GM19397 (cell line): ENCODE data around the gene COX7A2.

Experiments
- ATAC-seq: cut with Tn5 transposase; IDR thresholded peaks from one replicate; pipeline ENCODE4 v1.9.1; 2021; ENCODE audit warnings: mild to moderate bottlenecking, moderate library complexity; ENCODE audit not compliant: unreplicated experiment

COX7A2 gene

GRCh38 chr6:75243333-75244062, at the start of gene COX7A2:
Gene COX7A2 (minus strand): TSS chr6:75243801. CDS start chr6:75243734, 67 bp downstream.
- ATAC-seq, result peak; percentile 97

GRCh38 chr6:75292555-75292954, 49.0 kb upstream of the COX7A2 start:
- ATAC-seq, result no peak

- no peak for ATAC-seq
Observed at GRCh38 chr6:75291744-75292143, 48.1 kb upstream of the COX7A2 start.

- ATAC-seq, result no peak
Observed at GRCh38 chr6:75291331-75291730, 47.7 kb upstream of the COX7A2 start.

GRCh38 chr6:75290136-75290945, 46.7 kb upstream of the COX7A2 start:
- ATAC-seq, result no peak

- no peak for ATAC-seq
Observed at GRCh38 chr6:75288023-75288422, 44.4 kb upstream of the COX7A2 start.

GRCh38 chr6:75287424-75287823, 43.8 kb upstream of the COX7A2 start:
- ATAC-seq, result no peak

GRCh38 chr6:75286955-75287354, 43.4 kb upstream of the COX7A2 start:
- ATAC-seq, result no peak

- no peak for ATAC-seq
Observed at GRCh38 chr6:75285283-75285639, 41.7 kb upstream of the COX7A2 start.

GRCh38 chr6:75284632-75285282, 41.2 kb upstream of the COX7A2 start, which contains the start of gene TMEM30A:
Gene TMEM30A (minus strand): TSS chr6:75284792. CDS start chr6:75284638, 154 bp downstream.
- peak; percentile 92 for ATAC-seq

GRCh38 chr6:75283907-75284631, 40.5 kb upstream of the COX7A2 start:
- ATAC-seq, result no peak

GRCh38 chr6:75282706-75283105, 39.1 kb upstream of the COX7A2 start:
- ATAC-seq, result no peak

- no peak for ATAC-seq
Observed at GRCh38 chr6:75281653-75282052, 38.1 kb upstream of the COX7A2 start.

- no peak for ATAC-seq
Observed at GRCh38 chr6:75280131-75280855, 36.7 kb upstream of the COX7A2 start.

- ATAC-seq, result no peak
Observed at GRCh38 chr6:75279418-75279817, 35.8 kb upstream of the COX7A2 start.

GRCh38 chr6:75278474-75279077, 35.0 kb upstream of the COX7A2 start:
- ATAC-seq, result no peak

GRCh38 chr6:75275067-75275466, 31.5 kb upstream of the COX7A2 start:
- no peak for ATAC-seq

GRCh38 chr6:75273009-75273408, 29.4 kb upstream of the COX7A2 start:
- ATAC-seq, result no peak

- no peak for ATAC-seq
Observed at GRCh38 chr6:75272145-75272840, 28.7 kb upstream of the COX7A2 start.
